ENCODE results near the gene MAP3K8. TPM values are rescaled to one million over a fixed set of nuclear protein-coding genes. Genes with fewer than 3 reads are reported as not detected.

Gene MAP3K8
- total and polyA plus RNA-seq, 2 donors (not counting 3 experiments of a cell fraction or from before 2014, with no cell fraction given): 5.2 to 10.6 TPM

DNA sequence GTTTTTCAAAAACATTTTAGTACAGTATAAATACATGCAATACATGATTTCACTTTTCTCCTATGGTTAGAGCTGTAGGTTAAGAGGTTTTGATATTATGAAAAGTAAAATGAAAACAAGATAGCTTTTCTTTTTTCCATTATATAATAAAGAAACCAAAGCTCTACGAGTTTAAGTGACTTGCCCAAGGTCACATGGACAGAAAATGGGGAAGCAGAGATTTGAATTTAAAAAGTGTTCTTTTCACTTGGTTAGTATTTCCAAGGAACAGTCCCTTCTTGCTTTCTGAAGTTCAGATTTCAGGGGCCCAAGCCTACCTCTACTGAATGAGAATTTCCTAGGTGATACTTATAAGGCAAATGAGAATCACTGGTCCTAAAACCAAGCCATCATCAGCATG is 13.2 kb upstream of the MAP3K8 start:
- Histone ChIP-seq H3K9ac (replicated peaks; ENCODE audit: extremely low read depth, insufficient read depth, low read length) (no peak overlapping the region), H3K79me2 (ENCODE audit: control insufficient read depth, insufficient read depth, low read length) (no peaks in the 10 kb centered on the region), H3K4me1 (ENCODE audit: control insufficient read depth, extremely low read depth, insufficient read depth, low read length) (peaks cover 5% of the 10 kb centered on the region), H3K4me3 (replicated peaks in 1 of 3; ENCODE audit: insufficient read depth in 1 of 3, low read depth in 1 of 3, low read length in 3 of 3) (no peak overlapping the region), H3K27me3 (ENCODE audit: control insufficient read depth in 2 of 2, insufficient read depth in 2 of 2, low read length in 2 of 2) (no peaks in the 10 kb centered on the region), H3K9me3 (replicated peaks; ENCODE audit: control insufficient read depth, insufficient read depth, low read length) (no peaks in the 10 kb centered on the region), H3K4me2 (ENCODE audit: insufficient read depth, low read length) (no peak overlapping the region), H4K20me1 (replicated peaks; ENCODE audit: control insufficient read depth, extremely low read depth, insufficient read depth, low read length) (no peaks in the 10 kb centered on the region), H3K9me1 (replicated peaks; ENCODE audit: control insufficient read depth, extremely low read depth, insufficient read depth, low read length) (no peaks in the 10 kb centered on the region), H3K36me3 (ENCODE audit: control insufficient read depth in 2 of 2, extremely low read depth in 1 of 2, insufficient read depth in 2 of 2, low read length in 2 of 2) (no peaks in the 10 kb centered on the region), H3K27ac (ENCODE audit: insufficient read depth, low read depth, low read length) (no peak overlapping the region), H2AFZ (ENCODE audit: low read depth, low read length) (no peak overlapping the region)
- no TSS peak for BruUV-seq (replicated peaks)
- dilution Hi-C loops (cut with MboI; ENCODE audit: extremely low pct_ligation_motif_present, low sequenced_read_pairs) (no loop called here), intact Hi-C loops (cut with micrococcal nuclease) (no loop called here)
- TF ChIP-seq JUN (IDR thresholded peaks at IDR 0.05; ENCODE audit: borderline replicate concordance, insufficient read depth, insufficient read length, low read depth) (no peak), EZH2 (IDR thresholded peaks at IDR 0.05; ENCODE audit: borderline replicate concordance, low read depth, low read length, severe bottlenecking) (no peak), GATA2 (IDR thresholded peaks at IDR 0.05; ENCODE audit: insufficient read depth, insufficient read length, low read depth, low read length) (no peak), POLR2AphosphoS5 (IDR thresholded peaks at IDR 0.05; ENCODE audit: insufficient read depth, low read depth, low read length) (no peak), MYC (IDR thresholded peaks at IDR 0.05; ENCODE audit: low read depth, low read length) (no peak), POLR2A (IDR thresholded peaks at IDR 0.05; ENCODE audit: low read depth, low read length) (no peak), FOS (IDR thresholded peaks at IDR 0.05; ENCODE audit: borderline replicate concordance, insufficient read depth, low read length) (no peak)
- TF ChIP-seq, protein P1, sequence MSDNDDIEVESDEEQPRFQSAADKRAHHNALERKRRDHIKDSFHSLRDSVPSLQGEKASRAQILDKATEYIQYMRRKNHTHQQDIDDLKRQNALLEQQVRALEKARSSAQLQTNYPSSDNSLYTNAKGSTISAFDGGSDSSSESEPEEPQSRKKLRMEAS (IDR thresholded peaks at IDR 0.05; ENCODE audit: insufficient read depth, insufficient read length): no peak
- TF ChIP-seq, protein P2, sequence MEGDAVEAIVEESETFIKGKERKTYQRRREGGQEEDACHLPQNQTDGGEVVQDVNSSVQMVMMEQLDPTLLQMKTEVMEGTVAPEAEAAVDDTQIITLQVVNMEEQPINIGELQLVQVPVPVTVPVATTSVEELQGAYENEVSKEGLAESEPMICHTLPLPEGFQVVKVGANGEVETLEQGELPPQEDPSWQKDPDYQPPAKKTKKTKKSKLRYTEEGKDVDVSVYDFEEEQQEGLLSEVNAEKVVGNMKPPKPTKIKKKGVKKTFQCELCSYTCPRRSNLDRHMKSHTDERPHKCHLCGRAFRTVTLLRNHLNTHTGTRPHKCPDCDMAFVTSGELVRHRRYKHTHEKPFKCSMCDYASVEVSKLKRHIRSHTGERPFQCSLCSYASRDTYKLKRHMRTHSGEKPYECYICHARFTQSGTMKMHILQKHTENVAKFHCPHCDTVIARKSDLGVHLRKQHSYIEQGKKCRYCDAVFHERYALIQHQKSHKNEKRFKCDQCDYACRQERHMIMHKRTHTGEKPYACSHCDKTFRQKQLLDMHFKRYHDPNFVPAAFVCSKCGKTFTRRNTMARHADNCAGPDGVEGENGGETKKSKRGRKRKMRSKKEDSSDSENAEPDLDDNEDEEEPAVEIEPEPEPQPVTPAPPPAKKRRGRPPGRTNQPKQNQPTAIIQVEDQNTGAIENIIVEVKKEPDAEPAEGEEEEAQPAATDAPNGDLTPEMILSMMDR (IDR thresholded peaks at IDR 0.05; ENCODE audit: extremely low read depth in 1 of 2, insufficient read depth in 1 of 2, low read depth in 1 of 2, low read length in 2 of 2): no peak
- FAIRE-seq (no peak), DNase-seq (ENCODE audit: low read depth, low spot score) (no peak)
- CTCF ChIA-PET: interaction anchor here (0.6 to 3.2 kb wide), 4 partner anchors 9 to 170 kb away, joined by 3 to 13 read pairs (median 3); no protein-coding TSS in a partner anchor
- POLR2A ChIA-PET: no interaction called here

All from endothelial cell of umbilical vein (primary cell).